RPMI7951 (cell line): ENCODE measurements around the gene PKIG. TPM values are rescaled to one million over a fixed set of nuclear protein-coding genes. Genes with fewer than 3 reads are reported as not detected.
"Not testable (repeated sequence)": the region's sequence is repeated elsewhere in the genome, so short reads cannot be mapped to it uniquely, and the experiment has no call there.

Experiments used
- DNase-seq: peaks from one replicate; pipeline ENCODE4 v3.0.0-alpha.2; 2012; ENCODE audit warnings: low read depth
- total RNA-seq: library from RNA; depleted of rRNA; stranded (reverse); fragments of >200 nt; shearing (Covaris generic); gene quantifications from 2 replicates; pipeline ENCODE4 v1.2.3, GENCODE V29; 2014

Gene PKIG
- total RNA-seq, 1 experiment from 2014 or later: 90.2 TPM

- DNase-seq: peak; percentile 95
Observed at GRCh38 chr20:44642203-44643153, 60.1 kb downstream of the PKIG start.

- no peak for DNase-seq
Observed at GRCh38 chr20:44643154-44643519, 60.8 kb downstream of the PKIG start.

- DNase-seq: peak; percentile 87
Observed at GRCh38 chr20:44643596-44644229, 61.3 kb downstream of the PKIG start.

- no peak for DNase-seq
Observed at GRCh38 chr20:44644230-44644617, 61.8 kb downstream of the PKIG start.

- no peak for DNase-seq
Observed at GRCh38 chr20:44644667-44645131, 62.3 kb downstream of the PKIG start.

GRCh38 chr20:44646023-44646640, 63.8 kb downstream of the PKIG start:
- peak; percentile 57 for DNase-seq

- DNase-seq: peak; percentile 63
Observed at GRCh38 chr20:44646641-44647274, 64.4 kb downstream of the PKIG start.

- DNase-seq: no peak
Observed at GRCh38 chr20:44648068-44648467, 65.7 kb downstream of the PKIG start.

GRCh38 chr20:44648579-44648978, 66.2 kb downstream of the PKIG start:
- no peak for DNase-seq

GRCh38 chr20:44649126-44649525, 66.7 kb downstream of the PKIG start:
- no peak for DNase-seq

- no peak for DNase-seq
Observed at GRCh38 chr20:44649976-44650375, 67.6 kb downstream of the PKIG start.

GRCh38 chr20:44650771-44651433, 68.5 kb downstream of the PKIG start:
- DNase-seq: no peak

- no peak for DNase-seq
Observed at GRCh38 chr20:44651434-44651683, 69.0 kb downstream of the PKIG start.

- peak; percentile 63 for DNase-seq
Observed at GRCh38 chr20:44651684-44652423, 69.5 kb downstream of the PKIG start, which contains the start of gene ADA. TSS of gene ADA (minus strand) at chr20:44651699. CDS start at chr20:44651607, 92 bp downstream.

GRCh38 chr20:44653546-44653945, 71.2 kb downstream of the PKIG start:
- DNase-seq: no peak

GRCh38 chr20:44654210-44654609, 71.8 kb downstream of the PKIG start:
- DNase-seq: not testable (repeated sequence)

- no peak for DNase-seq
Observed at GRCh38 chr20:44656448-44656847, 74.1 kb downstream of the PKIG start.

- DNase-seq: no peak
Observed at GRCh38 chr20:44657875-44658274, 75.5 kb downstream of the PKIG start.

- DNase-seq: no peak
Observed at GRCh38 chr20:44658810-44659209, 76.4 kb downstream of the PKIG start.

GRCh38 chr20:44659931-44660330, 77.6 kb downstream of the PKIG start:
- no peak for DNase-seq

- peak; percentile 25 for DNase-seq
Observed at GRCh38 chr20:44660581-44660980, 78.2 kb downstream of the PKIG start.
